PC-9 (cell line): ENCODE data around the gene COX8A.

ENCODE experiments used
- EZH2 ChIP-seq: fragments of 200-600 bp; sonication (generic); IDR thresholded peaks from 2 replicates; pipeline ENCODE4 v1.8.0; 2017; ENCODE audit warnings: antibody characterized with exemption, low read depth
- TF ChIP-seq, protein P1 (sequence below): fragments of 200-600 bp; sonication (generic); conservative IDR thresholded peaks from 2 replicates; pipeline ENCODE4 v1.6.1; 2017; ENCODE audit warnings: mixed run types, antibody characterized with exemption, mild to moderate bottlenecking, moderate library complexity

GRCh38 chr11:63939397-63939891, 35.0 kb upstream of the COX8A start:
- TF ChIP-seq, protein P1, sequence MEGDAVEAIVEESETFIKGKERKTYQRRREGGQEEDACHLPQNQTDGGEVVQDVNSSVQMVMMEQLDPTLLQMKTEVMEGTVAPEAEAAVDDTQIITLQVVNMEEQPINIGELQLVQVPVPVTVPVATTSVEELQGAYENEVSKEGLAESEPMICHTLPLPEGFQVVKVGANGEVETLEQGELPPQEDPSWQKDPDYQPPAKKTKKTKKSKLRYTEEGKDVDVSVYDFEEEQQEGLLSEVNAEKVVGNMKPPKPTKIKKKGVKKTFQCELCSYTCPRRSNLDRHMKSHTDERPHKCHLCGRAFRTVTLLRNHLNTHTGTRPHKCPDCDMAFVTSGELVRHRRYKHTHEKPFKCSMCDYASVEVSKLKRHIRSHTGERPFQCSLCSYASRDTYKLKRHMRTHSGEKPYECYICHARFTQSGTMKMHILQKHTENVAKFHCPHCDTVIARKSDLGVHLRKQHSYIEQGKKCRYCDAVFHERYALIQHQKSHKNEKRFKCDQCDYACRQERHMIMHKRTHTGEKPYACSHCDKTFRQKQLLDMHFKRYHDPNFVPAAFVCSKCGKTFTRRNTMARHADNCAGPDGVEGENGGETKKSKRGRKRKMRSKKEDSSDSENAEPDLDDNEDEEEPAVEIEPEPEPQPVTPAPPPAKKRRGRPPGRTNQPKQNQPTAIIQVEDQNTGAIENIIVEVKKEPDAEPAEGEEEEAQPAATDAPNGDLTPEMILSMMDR: no peak
- TF ChIP-seq EZH2: no peak
